BE2C (cell line): ENCODE measurements around the gene MAFG.

ENCODE experiments used
- DNase-seq: peaks from one replicate; pipeline ENCODE4 v3.0.0-alpha.2; 2020
- H3K27me3 ChIP-seq: fragments of 250-450 bp; sonication (Bioruptor Pico); 2 replicates; pipeline ENCODE4 v1.5.1; 2020; ENCODE audit warnings: mild to moderate bottlenecking
- H3K36me3 ChIP-seq: fragments of 250-450 bp; sonication (Bioruptor Pico); 2 replicates; pipeline ENCODE4 v1.5.1; 2020; ENCODE audit warnings: mild to moderate bottlenecking
- H3K4me1 ChIP-seq: fragments of 250-450 bp; sonication (Bioruptor Pico); 2 replicates; pipeline ENCODE4 v1.5.1; 2020
- H3K4me3 ChIP-seq: 2 replicates; pipeline ENCODE4 v1.5.1; 2011; ENCODE audit warnings: low read depth, low read length
- H3K9me3 ChIP-seq: fragments of 250-450 bp; sonication (Bioruptor Pico); 2 replicates; pipeline ENCODE4 v1.5.1; 2020
- CTCF ChIP-seq: IDR thresholded peaks from 2 replicates; pipeline ENCODE4 v1.5.1; 2012; ENCODE audit warnings: mild to moderate bottlenecking, low read depth, low read length

The MAFG gene

DNA sequence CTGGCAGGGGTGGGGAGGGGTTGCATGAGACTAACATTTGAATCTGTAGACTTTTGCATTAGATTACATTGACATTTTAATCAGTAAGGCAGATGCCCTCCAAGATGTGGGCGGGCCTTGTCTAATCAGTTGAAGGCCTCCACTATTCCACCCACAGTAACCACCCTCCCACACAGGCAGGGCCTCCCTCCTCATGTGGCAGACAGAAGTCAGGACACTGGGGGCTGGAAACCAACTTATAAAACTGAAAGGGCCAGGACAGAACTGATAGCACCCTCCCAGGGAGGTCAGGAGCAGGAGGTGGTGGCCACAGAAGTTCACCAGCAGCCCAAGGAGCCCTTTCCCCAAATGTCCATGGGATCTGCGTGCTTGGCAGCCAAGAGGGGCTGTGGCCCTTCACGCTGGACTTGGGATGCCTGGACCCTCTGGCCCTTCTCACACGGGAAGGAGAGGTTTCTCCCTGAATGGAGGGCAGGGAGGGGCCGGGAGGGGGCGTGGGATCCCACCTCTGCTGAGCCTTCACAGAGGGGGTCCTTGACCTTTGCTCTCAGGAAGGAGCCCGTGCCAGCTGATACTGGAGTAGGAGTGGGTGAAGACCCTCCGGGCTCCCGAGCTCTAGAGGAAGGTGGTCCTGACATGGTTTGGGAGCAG is 4.9 kb upstream of the MAFG start:
- Histone ChIP-seq H3K4me3 (no peak overlapping the region), H3K27me3 (no peaks in the 10 kb centered on the region), H3K36me3 (peaks cover 12% of the 10 kb centered on the region), H3K9me3 (no peaks in the 10 kb centered on the region), H3K4me1 (no peaks in the 10 kb centered on the region)
- no peak for DNase-seq
- no peak for TF ChIP-seq CTCF

- H3K4me1 ChIP-seq, result no peaks in the 10 kb centered on the region
- H3K4me3 ChIP-seq, result no peak overlapping the region
- H3K9me3 ChIP-seq, result no peaks in the 10 kb centered on the region
- H3K27me3 ChIP-seq, result no peaks in the 10 kb centered on the region
- no peak for DNase-seq
- TF ChIP-seq CTCF, result no peak
- peaks cover 14% of the 10 kb centered on the region for H3K36me3 ChIP-seq
These were observed 4.2 kb upstream of the MAFG start for GRCh38 chr17:81931557-81932332.

- Histone ChIP-seq H3K4me3 (no peak overlapping the region), H3K36me3 (peaks cover 14% of the 10 kb centered on the region), H3K4me1 (peaks cover under 1% of the 10 kb centered on the region; the same call in 1 of the 2 replicates), H3K9me3 (no peaks in the 10 kb centered on the region), H3K27me3 (no peaks in the 10 kb centered on the region)
- DNase-seq, result no peak
- no peak for TF ChIP-seq CTCF
These were observed 3.6 kb upstream of the MAFG start for GRCh38 chr17:81931189-81931556.

DNA sequence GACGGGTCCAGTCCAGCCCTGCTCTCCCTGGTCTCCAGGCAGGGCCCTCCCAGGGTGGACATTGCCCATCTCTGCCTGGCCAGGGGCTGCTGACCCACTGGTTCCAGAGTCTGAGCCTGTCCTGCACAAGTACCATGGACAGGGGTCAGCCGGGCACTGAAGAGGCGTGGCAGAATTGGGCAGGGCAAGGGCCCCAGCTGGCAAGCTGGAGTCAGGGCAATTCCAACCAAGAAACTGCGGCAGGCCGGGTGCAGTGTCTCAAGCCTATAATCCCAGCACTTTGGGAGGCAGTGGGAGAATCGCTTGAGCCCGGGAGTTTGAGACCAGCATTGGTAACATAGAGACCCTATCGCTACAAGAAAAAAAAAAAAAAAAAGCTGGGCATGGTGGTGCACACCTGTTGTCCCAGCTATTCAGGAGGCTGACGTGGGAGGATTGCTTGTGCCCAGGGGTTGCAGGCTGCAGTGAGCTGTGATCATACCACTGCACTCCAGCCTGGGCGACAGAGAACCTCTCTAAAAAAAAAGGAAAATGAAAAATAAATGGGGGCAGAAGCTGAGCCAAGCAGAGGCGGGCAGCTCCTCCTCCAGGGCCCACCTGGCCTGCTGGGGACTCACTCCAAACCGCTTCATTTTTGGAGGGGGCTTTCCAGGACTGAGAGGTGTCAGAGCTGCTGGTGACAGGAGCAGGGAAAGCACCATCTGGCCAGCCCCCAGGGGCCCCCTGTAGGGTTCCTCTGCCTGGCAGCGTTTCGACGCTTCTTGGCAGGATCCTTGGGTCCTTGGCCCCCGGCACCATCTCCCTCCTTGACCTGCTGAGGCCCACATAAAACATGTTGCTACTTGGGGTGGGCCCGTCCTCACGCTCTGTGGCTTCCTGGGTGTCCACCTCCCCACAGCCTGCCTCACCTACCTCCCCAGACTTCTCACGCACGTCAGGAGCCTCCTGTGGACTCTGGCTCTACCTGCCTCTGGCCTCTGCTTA is 2.9 kb upstream of the MAFG start:
- peaks cover 10% of the 10 kb centered on the region for H3K36me3 ChIP-seq
- H3K27me3 ChIP-seq, result no peaks in the 10 kb centered on the region
- no peaks in the 10 kb centered on the region for H3K9me3 ChIP-seq
- H3K4me1 ChIP-seq, result peaks cover 3% of the 10 kb centered on the region; the same call in 1 of the 2 replicates
- no peak overlapping the region for H3K4me3 ChIP-seq
- DNase-seq, result no peak
- no peak for TF ChIP-seq CTCF

DNA sequence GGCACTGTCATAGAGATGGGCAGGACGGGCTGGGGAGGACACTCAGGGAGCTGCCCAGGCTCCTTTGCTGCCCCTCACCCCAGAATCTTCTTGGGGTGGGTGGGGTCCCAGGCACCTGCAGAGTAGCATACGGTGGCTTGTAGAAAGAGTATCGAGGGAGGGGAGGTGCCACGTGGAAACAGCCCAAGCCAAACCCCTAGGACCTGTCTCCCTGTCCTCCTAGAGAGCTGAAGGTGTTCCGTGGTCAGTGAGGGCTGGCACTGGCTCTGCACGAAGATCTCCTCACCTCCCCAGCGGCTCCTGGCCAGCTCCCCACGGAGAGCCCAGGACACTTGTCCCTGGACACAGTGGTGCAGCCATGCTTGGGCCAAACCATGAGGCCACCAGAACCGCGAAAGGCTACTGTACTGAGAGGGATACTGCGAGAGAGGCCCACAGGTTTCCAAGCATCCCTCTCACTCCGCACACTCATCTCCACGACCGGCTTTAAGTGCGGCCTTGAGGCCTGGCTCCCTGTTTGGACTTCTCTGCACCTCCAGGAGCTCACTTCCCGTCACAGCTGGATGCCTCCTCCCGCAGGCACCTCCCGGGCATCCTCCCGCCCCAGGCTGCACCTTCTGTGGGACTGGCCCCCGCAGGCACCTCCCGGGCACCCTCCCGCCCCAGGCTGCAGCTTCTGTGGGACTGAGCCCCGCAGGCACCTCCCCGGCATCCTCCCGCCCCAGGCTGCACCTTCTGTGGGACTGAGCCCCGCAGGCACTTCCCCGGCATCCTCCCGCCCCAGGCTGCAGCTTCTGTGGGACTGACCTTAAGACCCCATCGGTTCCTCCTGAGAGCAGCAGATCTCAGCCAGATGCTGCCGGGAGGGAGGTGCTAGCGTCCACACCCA is 2.0 kb upstream of the MAFG start:
- H3K27me3 ChIP-seq, result no peaks in the 10 kb centered on the region
- H3K4me1 ChIP-seq, result peaks cover 6% of the 10 kb centered on the region
- no peak for DNase-seq
- no peaks in the 10 kb centered on the region for H3K9me3 ChIP-seq
- H3K36me3 ChIP-seq, result peaks cover 7% of the 10 kb centered on the region
- no peak for TF ChIP-seq CTCF
- H3K4me3 ChIP-seq, result no peak overlapping the region; the same call in 1 of the 2 replicates
